IMR-90 (cell line): ENCODE results near the gene MCF2L. TPM values are rescaled to one million over a fixed set of nuclear protein-coding genes. Genes with fewer than 3 reads are reported as not detected.

Experiments used
- ATAC-seq: fragments of 200-7000 bp; cut with Tn5 transposase; 2 replicates; pipeline ENCODE4 v1.9.1; 2020; ENCODE audit warnings: low read depth, mild to moderate bottlenecking, moderate library complexity
- BruUV-seq: library from RNA; stranded (reverse); fragments of 400-500 nt; replicated peaks from 2 replicates; lab custom pipeline; 2021; lab: Mats Ljungman, UMichigan
- CTCF ChIA-PET: fragments of 300-600 bp; formaldehyde crosslinking; extraction: SDS; loops from one replicate; lab custom pipeline; 2021; ENCODE audit warnings: antibody characterized with exemption; lab: Yijun Ruan, JAX
- POLR2A ChIA-PET: fragments of 300-600 bp; sonication (Branson Sonifier 250); formaldehyde crosslinking; loops from one replicate; lab custom pipeline; 2022; ENCODE audit warnings: antibody characterized with exemption; ENCODE audit not compliant: unreplicated experiment; lab: Charles Lee
- DNase-seq: peaks from one replicate; pipeline ENCODE4 v3.0.0; 2013
- H2AFZ ChIP-seq: replicated peaks from 2 replicates; pipeline ENCODE3; 2013; ENCODE audit warnings: low read length, mild to moderate bottlenecking; ENCODE audit not compliant: poor library complexity
- H2AK5ac ChIP-seq: 2 replicates; pipeline ENCODE4 v1.6.1; 2013; ENCODE audit warnings: low read depth, low read length, inconsistent platforms
- H2AK9ac ChIP-seq: replicated peaks from 2 replicates; pipeline ENCODE3; 2013; ENCODE audit warnings: mild to moderate bottlenecking, low read depth, low read length, moderate library complexity; ENCODE audit not compliant: poor library complexity
- H2BK120ac ChIP-seq: 2 replicates; pipeline ENCODE4 v1.6.1; 2013; ENCODE audit warnings: low read depth, low read length, inconsistent platforms
- H2BK15ac ChIP-seq: 3 replicates; pipeline ENCODE4 v1.6.1; 2013; ENCODE audit warnings: low read depth, low read length, inconsistent platforms
- H2BK20ac ChIP-seq: 2 replicates; pipeline ENCODE4 v1.6.1; 2013; ENCODE audit warnings: low read depth, mild to moderate bottlenecking, inconsistent platforms, low read length, moderate library complexity
- H2BK5ac ChIP-seq: 2 replicates; pipeline ENCODE4 v1.6.1; 2013; ENCODE audit warnings: mild to moderate bottlenecking, low read depth, low read length, inconsistent platforms; ENCODE audit not compliant: poor library complexity, severe bottlenecking
- H3K14ac ChIP-seq: replicated peaks from 2 replicates; pipeline ENCODE4 v1.6.1; 2013; ENCODE audit warnings: low read depth, low read length, inconsistent platforms
- H3K18ac ChIP-seq: 2 replicates; pipeline ENCODE4 v1.6.1; 2013; ENCODE audit warnings: low read depth, low read length, control low read depth
- H3K23ac ChIP-seq: 2 replicates; pipeline ENCODE4 v1.6.1; 2013; ENCODE audit warnings: low read depth, low read length, inconsistent platforms
- H3K27ac ChIP-seq: 2 replicates; pipeline ENCODE4 v1.5.1; 2013; ENCODE audit warnings: mild to moderate bottlenecking, control low read depth, low read length; ENCODE audit not compliant: insufficient read depth
- H3K27me3 ChIP-seq: 2 replicates; pipeline ENCODE4 v1.6.1; 2013; ENCODE audit warnings: low read length; ENCODE audit not compliant: control insufficient read depth, insufficient read depth
- H3K36me3 ChIP-seq: 2 replicates; pipeline ENCODE4 v1.6.1; 2013; ENCODE audit warnings: low read length, mixed read lengths; ENCODE audit not compliant: control insufficient read depth, insufficient read depth
- H3K4ac ChIP-seq: 2 replicates; pipeline ENCODE4 v1.6.1; 2013; ENCODE audit warnings: low read depth, low read length, inconsistent platforms
- H3K4me1 ChIP-seq: 2 replicates; pipeline ENCODE4 v1.6.1; 2013; ENCODE audit warnings: low read length, mixed read lengths; ENCODE audit not compliant: control insufficient read depth, insufficient read depth
- H3K4me2 ChIP-seq: 2 replicates; pipeline ENCODE4 v1.6.1; 2013; ENCODE audit warnings: low read depth, mild to moderate bottlenecking, control low read depth, low read length, moderate library complexity
- H3K4me3 ChIP-seq: 2 replicates; pipeline ENCODE4 v1.5.1; 2013; ENCODE audit warnings: low read depth, mild to moderate bottlenecking, control low read depth, low read length, moderate library complexity; ENCODE audit not compliant: insufficient read depth
- H3K56ac ChIP-seq: 2 replicates; pipeline ENCODE4 v1.6.1; 2013; ENCODE audit warnings: low read length, inconsistent platforms; ENCODE audit not compliant: insufficient read depth; ENCODE audit errors: extremely low read depth
- H3K79me1 ChIP-seq, 2 experiments: 2 replicates each; pipeline ENCODE4 v1.6.1; 2013; ENCODE audit warnings: low read length in 2 of 2, inconsistent platforms in 1 of 2, low read depth in 1 of 2
- H3K9ac ChIP-seq: 2 replicates; pipeline ENCODE4 v1.6.1; 2013; ENCODE audit warnings: low read depth, low read length, control low read depth
- H3K9me1 ChIP-seq: 2 replicates; pipeline ENCODE4 v1.6.1; 2013; ENCODE audit warnings: low read length, inconsistent platforms; ENCODE audit not compliant: insufficient read depth
- H3K9me3 ChIP-seq: 2 replicates; pipeline ENCODE4 v1.6.1; 2013; ENCODE audit warnings: low read length; ENCODE audit not compliant: control insufficient read depth, insufficient read depth
- H4K20me1 ChIP-seq: 2 replicates; pipeline ENCODE4 v1.6.1; 2013; ENCODE audit warnings: low read length, inconsistent platforms; ENCODE audit not compliant: insufficient read depth
- H4K5ac ChIP-seq: 2 replicates; pipeline ENCODE4 v1.6.1; 2013; ENCODE audit warnings: mild to moderate bottlenecking, low read depth, low read length, control low read depth
- H4K8ac ChIP-seq, 2 experiments: 2 replicates each; pipeline ENCODE4 v1.6.1; 2013; ENCODE audit warnings: low read depth in 2 of 2, low read length in 2 of 2, control low read depth in 1 of 2, inconsistent platforms in 1 of 2
- H4K91ac ChIP-seq: 2 replicates; pipeline ENCODE4 v1.6.1; 2013; ENCODE audit warnings: low read depth, low read length, inconsistent platforms; ENCODE audit not compliant: insufficient read depth
- MAZ ChIP-seq: IDR thresholded peaks from 2 replicates; pipeline ENCODE4 v1.6.1; 2012; ENCODE audit warnings: low read depth, mild to moderate bottlenecking, low read length, improper control_type of control experiment, moderate library complexity, borderline replicate concordance
- WGBS, 2 experiments: methylation state at CpG; one replicate each; pipeline versions ENCODE4 v1.1.5 to v1.1.7; 2013; ENCODE audit warnings: missing lambda C conversion rate in 2 of 2; ENCODE audit not compliant: insufficient read length in 1 of 2; ENCODE audit errors: extremely low coverage in 2 of 2; 5-methylcytosine and 5-hydroxymethylcytosine counted together
- dilution Hi-C: fragments of 300-500 bp; cut with HindIII; formaldehyde crosslinking; loops from one replicate; pipeline ENCODE4 v1.14.3; 2018; ENCODE audit warnings: low sequenced_read_pairs; ENCODE audit not compliant: unreplicated experiment
- in situ Hi-C: fragments of 300-500 bp; cut with MboI; formaldehyde crosslinking; loops from 3 replicates; pipeline ENCODE4 v1.14.3; 2019; ENCODE audit warnings: low sequenced_read_pairs, inconsistent platforms, mixed read lengths
- intact Hi-C: fragments of 100-400 bp; cut with micrococcal nuclease; formaldehyde crosslinking; loops from 2 replicates; pipeline ENCODE4 v1.10.0; 2022
- polyA plus RNA-seq, 3 experiments: library from polyadenylated mRNA; depleted of rRNA; stranded (reverse); fragments of >200 nt; gene quantifications; 2 replicates each; pipeline ENCODE4 v1.2.3, GENCODE V29; 2012; ENCODE audit warnings: low replicate concordance in 1 of 3
- total RNA-seq: library from RNA; depleted of rRNA; stranded (reverse); fragments of >200 nt; gene quantifications from 2 replicates; pipeline ENCODE4 v1.2.3, GENCODE V29; 2012

Gene MCF2L
- total and polyA plus RNA-seq, 2 of the 4 experiments (the other 2 are of a cell fraction): 0.18 TPM; not detected in 1

- no TSS peak for BruUV-seq
- CTCF ChIA-PET: no interaction called here
- no peak for TF ChIP-seq MAZ
Observed at GRCh38 chr13:113095146-113096051, 126.4 kb downstream of the MCF2L start.

More at GRCh38 chr13:113095146-113096051, 126.4 kb downstream of the MCF2L start:
- Histone ChIP-seq H3K36me3 (no peaks in the 10 kb centered on the region), H2BK5ac (no peak overlapping the region), H2BK120ac (no peak overlapping the region), H3K79me1 (no peaks in the 10 kb centered on the region), H3K9me3 (no peaks in the 10 kb centered on the region), H3K4me2 (no peak overlapping the region), H4K20me1 (no peaks in the 10 kb centered on the region), H3K9ac (no peak overlapping the region), H3K9me1 (no peaks in the 10 kb centered on the region), H4K5ac (no peak overlapping the region), H3K27me3 (peaks cover 40% of the 10 kb centered on the region), H2AK5ac (no peak overlapping the region; the same call in 1 of the 2 replicates), H4K91ac (no peak overlapping the region), H3K23ac (no peak overlapping the region), H4K8ac (no peak overlapping the region), H2BK20ac (no peak overlapping the region), H3K56ac (no peak overlapping the region), H3K18ac (no peak overlapping the region), H2AFZ (no peak overlapping the region), H3K4ac (no peak overlapping the region), H2BK15ac (no peak overlapping the region), H3K4me1 (0 out of 2 replicates have a peak, but pooled peaks cover 4% of the 10 kb centered on the region), H2AK9ac (no peak overlapping the region), H3K27ac (no peak overlapping the region), H3K4me3 (no peak overlapping the region), H3K14ac (no peak overlapping the region; the same call in 1 of the 2 replicates)
- ATAC-seq (no peak), DNase-seq (no peak)
- WGBS, 2 experiments: 87% methylated on average over 13 of the region's 25 CpGs; no CpG with 5 or more reads in 1 of the 2 experiments
- intact Hi-C loops: no loop called here
- dilution Hi-C loops: no loop called here
- in situ Hi-C loops: no loop called here
- POLR2A ChIA-PET: no interaction called here
